Measurements from ENCODE around the gene EGFL7.
A peak's percentile ranks its signal among the peaks of the same experiment; 100 is the strongest.

- TF ChIP-seq PTBP1 (IDR thresholded peaks at IDR 0.05; ENCODE audit: low read depth, low read length, poor library complexity, severe bottlenecking) (no peak), SALL2 (CRISPR knock-in tag; IDR thresholded peaks at IDR 0.05) (no peak), ZBTB10 (CRISPR knock-in tag; IDR thresholded peaks at IDR 0.05; ENCODE audit: borderline replicate concordance) (no peak), HINFP (CRISPR knock-in tag; IDR thresholded peaks at IDR 0.05; ENCODE audit: low read depth) (no peak), CEBPZ (IDR thresholded peaks at IDR 0.05; ENCODE audit: low read length) (no peak), ZNF326 (CRISPR knock-in tag; IDR thresholded peaks at IDR 0.05; ENCODE audit: borderline replicate concordance) (no peak), ZNF510 (CRISPR knock-in tag; IDR thresholded peaks at IDR 0.05; ENCODE audit: low read depth) (no peak), USF2 (IDR thresholded peaks at IDR 0.05; ENCODE audit: low read depth, low read length) (no peak), USF2 (CRISPR knock-in tag; IDR thresholded peaks at IDR 0.05; ENCODE audit: borderline replicate concordance) (no peak), GLMP (CRISPR knock-in tag; IDR thresholded peaks at IDR 0.05; ENCODE audit: borderline replicate concordance) (no peak), ZNF124 (CRISPR knock-in tag; IDR thresholded peaks at IDR 0.05) (no peak), REL (CRISPR knock-in tag; conservative IDR thresholded peaks at IDR 0.05) (no peak), ZNF281 (CRISPR knock-in tag; IDR thresholded peaks at IDR 0.05; ENCODE audit: borderline replicate concordance) (peak; percentile 86)
These were observed 12.2 kb downstream of the EGFL7 start for GRCh38 chr9:136674786-136675349.

Data from HepG2 (cell line).